ENCODE measurements around the gene YAP1.

GRCh38 chr11:102138670-102139069, 28.4 kb downstream of the YAP1 start:
- TF ChIP-seq CTCF (IDR thresholded peaks at IDR 0.05; ENCODE audit: borderline replicate concordance, extremely low read depth, low read length, poor library complexity, severe bottlenecking) (no peak), EZH2 (IDR thresholded peaks at IDR 0.05; ENCODE audit: borderline replicate concordance, low read depth, low read length, severe bottlenecking) (no peak)

Measured in DND-41 (cell line).